HG03108 (cell line): ENCODE results near the gene RRP1.

Experiments used
- ATAC-seq: cut with Tn5 transposase; IDR thresholded peaks from one replicate; pipeline ENCODE4 v1.9.1; 2021; ENCODE audit warnings: moderate library complexity; ENCODE audit not compliant: unreplicated experiment

Gene RRP1

DNA sequence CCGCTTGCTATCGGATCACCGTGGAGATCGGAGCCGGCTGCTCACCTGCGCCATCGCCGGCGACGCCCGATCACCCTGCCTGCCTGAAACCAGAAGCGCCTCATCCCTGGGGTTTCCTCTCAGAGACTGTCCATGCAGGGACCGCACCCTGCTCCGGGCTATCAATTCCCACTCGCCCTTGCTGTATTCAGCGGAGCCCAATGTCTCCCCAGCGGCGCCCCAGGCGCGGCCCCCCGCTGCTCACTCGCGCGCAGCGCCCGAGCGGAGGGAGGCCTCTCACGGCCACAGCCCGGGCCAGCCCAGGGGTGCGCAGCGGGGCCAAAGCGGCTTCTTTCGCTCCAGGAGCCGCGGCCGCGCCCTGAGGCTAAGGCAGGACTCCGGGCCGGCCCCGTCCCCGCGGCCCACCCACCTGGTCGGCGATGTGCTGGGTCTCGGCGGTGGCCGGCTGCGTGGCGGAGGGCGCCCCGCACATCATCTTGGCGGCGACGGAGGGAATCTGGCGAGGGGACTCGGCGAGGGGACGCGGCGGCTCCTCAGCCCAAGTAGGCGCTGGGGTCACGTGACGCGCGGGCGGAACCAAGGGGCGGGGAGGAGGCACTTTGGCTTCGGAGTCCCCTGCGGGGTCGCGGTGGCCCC is 13.5 kb upstream of the RRP1 start, which contains the start of gene CSTB:
CSTB (minus strand) TSS at position 514 of the 636 bp plus-strand sequence; CDS start at position 475, 39 bp downstream.
- ATAC-seq, result peak; percentile 56

DNA sequence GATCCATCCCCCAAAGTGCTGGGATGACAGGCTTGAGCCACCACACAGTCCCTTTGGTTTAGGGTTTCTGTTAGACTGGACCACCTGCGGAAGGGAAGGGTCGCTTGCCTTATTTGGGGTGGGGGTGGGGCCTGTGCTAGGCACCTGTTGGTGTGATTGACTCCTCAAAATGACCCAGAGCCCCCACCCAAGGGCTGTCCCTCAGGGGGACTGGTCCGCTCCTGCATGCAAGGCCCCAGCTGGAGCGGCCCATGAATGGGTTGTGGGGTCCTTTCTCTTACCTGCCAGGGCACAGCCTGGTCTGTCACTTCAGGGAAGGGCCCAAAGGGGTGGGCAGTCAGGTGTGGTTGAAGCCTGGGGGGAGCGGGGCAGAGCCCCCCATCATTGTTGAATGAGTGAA is 11.4 kb upstream of the RRP1 start:
- no peak for ATAC-seq

DNA sequence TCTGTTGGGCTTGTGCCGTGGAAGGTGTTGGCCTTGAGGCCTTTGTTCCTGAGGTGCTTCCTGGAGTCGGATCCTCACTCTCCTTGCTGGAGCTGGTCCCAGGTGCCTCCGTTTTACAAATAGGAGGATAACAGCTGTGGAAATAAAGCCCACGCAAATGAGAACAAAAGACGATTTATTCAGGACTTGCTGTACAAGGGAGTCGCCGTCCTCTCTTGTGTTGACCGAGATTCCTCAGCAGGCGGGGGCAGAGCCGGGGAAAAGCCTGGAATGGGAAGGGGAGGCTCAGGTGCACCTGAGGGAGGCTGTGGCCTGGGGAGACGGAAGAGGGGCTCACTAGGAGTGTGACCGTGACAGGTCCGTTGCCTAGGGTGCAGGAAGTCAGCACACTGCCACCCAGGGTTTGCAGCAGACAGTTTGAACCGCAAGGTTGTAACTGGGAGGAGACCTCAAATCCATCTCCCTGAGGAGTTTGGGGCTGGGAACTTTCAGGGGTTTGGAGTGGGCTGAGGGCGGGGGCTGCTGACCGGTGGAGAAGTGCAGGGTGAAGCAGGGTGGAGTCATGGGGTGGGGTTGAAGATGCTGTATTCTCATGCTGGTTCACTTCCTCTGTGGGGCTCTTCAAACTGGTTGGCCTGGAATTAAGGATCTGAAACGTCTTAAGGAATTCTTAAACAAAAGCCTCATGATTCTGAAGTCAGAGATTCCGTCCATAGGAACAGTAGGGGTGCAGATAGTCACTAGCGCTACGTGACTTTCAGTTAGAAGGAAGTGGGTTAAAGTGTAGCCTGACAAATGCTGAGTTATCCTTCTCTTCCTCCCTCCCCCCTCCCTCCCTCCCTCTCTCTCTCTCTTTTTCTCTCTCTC is 10.7 kb upstream of the RRP1 start:
- no peak for ATAC-seq

GRCh38 chr21:43779660-43780059 is 9.7 kb upstream of the RRP1 start:
- ATAC-seq, result no peak

- no peak for ATAC-seq
Observed at GRCh38 chr21:43781846-43782245, 7.5 kb upstream of the RRP1 start.

DNA sequence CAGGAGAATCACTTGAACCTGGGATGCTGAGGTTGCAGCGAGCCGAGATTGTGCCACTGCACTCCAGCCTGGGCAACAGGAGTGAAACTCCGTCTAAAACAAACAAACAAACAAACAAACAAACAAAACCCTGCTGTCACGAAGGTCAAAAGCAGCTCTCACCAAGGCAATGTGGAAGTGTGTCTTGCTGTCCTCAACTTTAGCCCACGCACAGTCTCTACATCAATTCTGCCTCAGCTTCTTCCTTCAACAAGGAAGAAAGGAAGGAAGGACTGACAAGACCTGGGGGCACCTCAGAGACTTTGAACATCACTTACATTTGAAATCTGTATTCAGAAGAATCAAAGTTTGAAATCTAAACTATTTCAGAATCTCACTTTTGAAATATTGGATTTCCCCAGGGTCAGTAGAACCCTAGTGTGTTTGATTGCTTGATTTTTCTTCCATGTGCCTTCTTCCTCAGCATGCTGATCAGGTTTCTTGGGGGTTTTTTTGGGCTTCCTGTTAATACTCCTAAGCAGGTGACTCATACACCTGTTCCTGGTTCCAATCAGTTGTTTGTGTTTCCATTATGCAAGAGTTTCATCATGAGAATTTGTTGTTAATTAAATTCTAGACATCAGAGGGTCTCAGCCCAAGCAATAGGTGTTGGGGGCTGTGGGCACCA is 6.8 kb upstream of the RRP1 start:
- no peak for ATAC-seq

- ATAC-seq, result no peak
Observed at GRCh38 chr21:43783098-43783700, 6.2 kb upstream of the RRP1 start.

GRCh38 chr21:43785134-43785533 is 4.2 kb upstream of the RRP1 start:
- ATAC-seq, result no peak

DNA sequence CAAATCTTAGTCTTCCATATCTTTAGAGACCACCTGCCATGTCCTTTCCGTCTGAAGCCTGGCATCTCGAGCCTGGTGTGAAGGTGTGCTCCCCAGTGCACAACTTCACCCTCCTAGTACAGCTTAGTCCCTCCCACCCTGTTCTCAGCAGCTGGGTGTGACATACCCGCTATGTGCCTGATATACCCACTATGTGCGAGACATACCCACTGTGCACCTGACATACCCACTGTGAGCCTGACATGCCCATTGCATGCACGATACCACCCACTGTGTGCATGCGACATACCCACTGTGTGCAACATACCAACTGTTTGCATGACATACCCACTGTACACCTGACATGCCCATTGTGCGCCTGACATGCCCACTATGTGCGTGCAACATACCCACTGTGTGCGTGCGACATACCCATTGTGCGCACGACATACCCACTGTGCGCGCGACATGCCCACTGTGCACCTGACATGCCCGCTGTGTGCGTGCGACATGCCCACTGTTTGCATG is 3.0 kb upstream of the RRP1 start:
- ATAC-seq, result no peak

DNA sequence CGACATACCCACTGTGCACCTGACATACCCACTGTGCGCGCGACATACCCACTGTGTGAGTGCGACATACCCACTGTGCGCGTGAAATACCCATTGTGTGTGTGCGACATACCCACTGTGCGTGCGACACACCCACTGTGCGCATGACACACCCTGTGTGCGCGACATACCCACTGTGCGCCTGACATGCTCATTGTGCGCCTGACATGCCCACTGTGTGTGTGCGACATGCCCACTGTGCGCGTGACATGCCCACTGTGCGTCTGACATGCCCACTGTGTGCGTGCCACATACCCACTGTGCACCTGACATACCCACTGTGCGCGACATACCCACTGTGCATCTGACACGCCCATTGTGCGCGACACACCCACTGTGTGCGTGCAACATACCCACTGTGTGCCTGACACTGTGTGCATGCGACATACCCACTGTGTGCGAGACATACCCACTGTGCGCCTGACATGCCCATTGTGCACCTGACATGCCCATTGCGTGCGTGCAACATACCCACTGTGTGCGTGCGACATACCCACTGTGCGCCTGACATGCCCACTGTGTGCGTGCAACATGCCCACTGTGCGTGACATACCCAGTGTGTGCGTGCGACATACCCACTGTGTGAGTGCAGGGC is 2.5 kb upstream of the RRP1 start:
- no peak for ATAC-seq

GRCh38 chr21:43790010-43790524 is 690 bp downstream of the RRP1 start:
- no peak for ATAC-seq

- ATAC-seq, result no peak
Observed at GRCh38 chr21:43792406-43792805, 3.0 kb downstream of the RRP1 start.

GRCh38 chr21:43793243-43793642 is 3.9 kb downstream of the RRP1 start:
- ATAC-seq, result no peak

- ATAC-seq, result no peak
Observed at GRCh38 chr21:43794311-43794710, 4.9 kb downstream of the RRP1 start.

- ATAC-seq, result no peak
Observed at GRCh38 chr21:43794857-43795256, 5.5 kb downstream of the RRP1 start.

DNA sequence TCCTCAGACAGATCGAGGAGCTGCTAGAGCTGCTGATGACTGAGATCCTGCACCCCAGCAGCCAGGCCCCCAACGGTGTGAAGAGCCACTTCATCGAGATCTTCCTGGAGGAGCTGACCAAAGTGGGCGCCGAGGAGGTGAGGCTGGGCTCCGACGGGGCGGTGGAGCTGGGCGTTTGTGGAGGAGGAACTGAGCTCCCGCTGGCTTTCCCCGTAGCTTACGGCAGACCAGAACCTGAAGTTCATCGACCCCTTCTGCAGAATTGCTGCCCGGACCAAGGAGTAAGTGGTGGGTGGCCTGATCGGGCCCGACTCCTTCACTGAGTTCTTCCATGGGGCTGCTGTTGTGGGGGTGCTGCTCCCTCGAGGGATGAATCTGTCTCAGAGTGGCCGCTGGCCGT is 8.0 kb downstream of the RRP1 start:
- ATAC-seq, result no peak

GRCh38 chr21:43797925-43798715 is 8.7 kb downstream of the RRP1 start:
- ATAC-seq, result no peak

DNA sequence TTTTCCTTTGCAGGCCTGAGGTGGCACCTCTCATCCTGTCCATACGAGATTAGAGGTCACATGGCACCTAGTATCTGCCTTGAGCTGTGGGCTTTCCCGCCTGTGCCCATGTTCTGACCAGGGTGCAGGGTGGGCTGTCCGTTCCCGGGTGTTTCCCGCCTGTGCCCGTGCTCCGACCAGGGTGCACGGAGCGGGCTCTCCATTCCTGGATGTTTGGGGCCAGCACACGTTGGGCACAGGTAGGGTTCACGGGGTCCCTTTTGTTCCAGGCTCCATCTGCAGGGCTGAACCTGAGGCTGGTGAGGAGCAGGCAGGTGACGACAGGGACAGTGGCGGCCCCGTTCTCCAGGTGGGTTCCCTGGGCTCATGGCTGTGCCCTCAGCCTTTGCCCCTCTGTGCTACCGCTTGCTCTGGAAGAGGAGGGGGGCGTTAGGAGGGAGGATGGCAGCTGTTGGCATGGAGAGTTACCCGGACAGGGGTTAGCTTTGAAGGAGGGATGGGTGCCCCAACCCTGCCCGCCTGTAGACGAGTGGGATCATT is 10.0 kb downstream of the RRP1 start:
- ATAC-seq, result no peak

DNA sequence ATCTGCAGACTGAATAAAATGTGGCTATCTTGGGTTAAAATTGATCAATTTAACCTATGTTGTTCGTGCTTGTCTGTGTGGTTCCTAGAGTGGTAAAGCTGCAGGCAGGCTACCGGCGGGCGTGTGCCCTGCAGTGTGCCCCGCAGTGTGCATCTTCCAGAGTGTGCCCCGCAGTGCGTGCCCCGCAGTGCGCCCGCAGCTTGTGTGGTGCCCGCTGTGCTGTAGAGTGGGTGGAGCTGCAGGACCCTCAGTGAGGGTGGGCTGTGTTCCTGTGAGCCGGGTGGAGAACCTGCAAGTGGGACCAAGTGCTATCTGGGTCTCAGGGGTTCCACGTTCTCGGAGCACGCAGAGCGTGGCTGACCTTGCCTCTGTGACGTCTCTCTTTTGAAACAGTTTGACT is 10.7 kb downstream of the RRP1 start:
- ATAC-seq, result no peak
